H1 (cell line): Measurements from ENCODE around the gene HS6ST1. TPM values are rescaled to one million over a fixed set of nuclear protein-coding genes. Genes with fewer than 3 reads are reported as not detected.

Experiments used
- CHD1 ChIP-seq: IDR thresholded peaks from 2 replicates; pipeline ENCODE4 v1.6.1; 2012; ENCODE audit warnings: low read depth, low read length, improper control_type of control experiment
- TAF7 ChIP-seq: optimal IDR thresholded peaks from 2 replicates; pipeline ENCODE3; 2011; ENCODE audit warnings: low read depth, mild to moderate bottlenecking, inconsistent platforms, low read length, moderate library complexity, borderline replicate concordance
- polyA plus RNA-seq, 7 experiments: library from polyadenylated mRNA; depleted of rRNA in 3 of 7; stranded (reverse) in 5 of 7; unstranded in 2 of 7; fragments of >200 nt in 5 of 7; fragments of 200-250 nt in 2 of 7; gene quantifications; 1 replicate in 5 of 7; 2 replicates in 1 of 7; 4 replicates in 1 of 7; pipeline versions ENCODE4 v1.2.1 to v1.2.3, GENCODE V29; 2011 to 2013; ENCODE audit warnings: missing spikeins in 2 of 7, mixed read lengths in 2 of 7
- total RNA-seq: library from RNA; stranded (reverse); fragmentation: NEBNext Ultra II Directional; extraction: Animal tissue kit (Norgen Biotek cat#: 25700); gene quantifications from 2 replicates; pipeline ENCODE4 v1.2.1, GENCODE V29; 2021

The HS6ST1 gene
- total and polyA plus RNA-seq, 2 of the 8 experiments (the other 6 are each of a cell fraction or from before 2014, with no cell fraction given), result 37.4 to 74.6 TPM

DNA sequence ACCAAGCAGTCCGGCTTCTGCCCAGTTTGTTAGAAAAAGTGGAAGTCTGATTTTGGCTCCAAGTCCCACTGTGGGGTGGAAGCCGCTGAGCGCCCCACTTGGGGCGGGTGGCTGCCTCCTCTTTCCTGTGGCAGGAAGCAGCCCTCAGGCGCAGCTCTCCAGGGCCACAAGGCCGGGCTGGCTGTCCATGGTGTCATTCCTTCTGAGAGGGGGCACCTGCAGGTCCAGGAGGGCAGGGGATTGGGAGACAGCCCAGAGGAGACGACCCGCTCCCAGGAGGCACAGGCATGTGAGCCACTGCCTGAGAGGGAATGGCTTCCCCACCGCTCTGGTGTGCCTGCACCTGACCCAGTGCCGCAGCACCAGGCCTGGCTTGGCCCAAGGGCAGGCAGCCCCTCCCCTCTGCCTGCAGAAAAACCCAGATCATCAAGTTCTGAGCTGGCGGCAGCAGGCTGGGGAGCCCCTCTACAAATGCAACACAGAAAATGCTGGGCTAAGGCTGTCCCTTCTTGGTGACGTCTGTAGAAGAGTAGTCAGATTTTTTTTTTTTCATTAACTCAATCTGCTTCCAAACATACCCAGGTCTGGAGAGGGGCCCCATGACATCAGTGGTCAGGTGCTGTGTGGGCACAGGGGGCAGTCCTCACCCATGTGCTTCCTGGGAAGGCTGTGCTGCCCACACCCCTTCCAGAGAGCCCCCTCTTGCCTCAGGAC lies 38.4 kb downstream of the HS6ST1 start (continued):
- no peak for TF ChIP-seq TAF7
- TF ChIP-seq CHD1, result no peak
